ENCODE measurements around the gene TRMT5.

- no peak for TF ChIP-seq CTCF (IDR thresholded peaks at IDR 0.05; ENCODE audit: poor library complexity)
- no peak for TF ChIP-seq EZH2 (IDR thresholded peaks at IDR 0.05; ENCODE audit: borderline replicate concordance)
Observed at GRCh38 chr14:60968671-60969070, 12.2 kb downstream of the TRMT5 start.

Measured in hepatocyte (in vitro differentiated cells).